Prostate gland (tissue), 2 donors: Measurements from ENCODE around the gene EPHA2.
A peak's percentile ranks its signal among the peaks of the same experiment; 100 is the strongest.

Source experiments
- CTCF ChIP-seq, 4 experiments: fragments of 200-600 bp in 2 of 4; fragments of 450-650 bp in 2 of 4; sonication (generic) in 2 of 4; IDR thresholded peaks; 1 replicate in 3 of 4; 2 replicates in 1 of 4; pipeline ENCODE4 v1.5.1; 2016 to 2019; ENCODE audit warnings: antibody characterized with exemption in 4 of 4, mild to moderate bottlenecking in 2 of 4, moderate library complexity in 2 of 4
- POLR2A ChIP-seq: fragments of 450-650 bp; IDR thresholded peaks from one replicate; pipeline ENCODE4 v1.6.1; 2016; ENCODE audit warnings: antibody characterized with exemption, mild to moderate bottlenecking
- POLR2AphosphoS5 ChIP-seq: sonication (generic); formaldehyde crosslinking; IDR thresholded peaks from one replicate; pipeline ENCODE4 v1.6.1; 2017; ENCODE audit warnings: antibody characterized with exemption

GRCh38 chr1:16146279-16147155, 9.4 kb downstream of the EPHA2 start:
- TF ChIP-seq CTCF (IDR thresholded peaks at IDR 0.05) (peak in 1 of 4 experiments; percentile 16), POLR2A (no peak), POLR2AphosphoS5 (no peak)
